ENCODE measurements around the gene CPNE4. TPM values are rescaled to one million over a fixed set of nuclear protein-coding genes. Genes with fewer than 3 reads are reported as not detected.

Gene CPNE4
- 1 to 10 TPM; 1.7 to 2.5 TPM for total RNA-seq
- 4.2 TPM for polyA plus RNA-seq (2013, experiment 1 of 2)
- polyA plus RNA-seq (2013, experiment 2 of 2): 3.2 TPM
- long read RNA-seq, experiment 1: 0 reads
- long read RNA-seq, experiment 2, partial matches to known transcripts: 0 of 1 reads
- long read RNA-seq, experiment 2, other reads (novel, unspliced or antisense): 1 of 1 reads
- long read RNA-seq, experiment 3, partial matches to known transcripts: 1 of 5 reads
- long read RNA-seq, experiment 3, other reads (novel, unspliced or antisense): 3 of 5 reads
- long read RNA-seq, experiment 4, partial matches to known transcripts: 1 of 2 reads
- long read RNA-seq, experiment 4, other reads (novel, unspliced or antisense): 1 of 2 reads

DNA sequence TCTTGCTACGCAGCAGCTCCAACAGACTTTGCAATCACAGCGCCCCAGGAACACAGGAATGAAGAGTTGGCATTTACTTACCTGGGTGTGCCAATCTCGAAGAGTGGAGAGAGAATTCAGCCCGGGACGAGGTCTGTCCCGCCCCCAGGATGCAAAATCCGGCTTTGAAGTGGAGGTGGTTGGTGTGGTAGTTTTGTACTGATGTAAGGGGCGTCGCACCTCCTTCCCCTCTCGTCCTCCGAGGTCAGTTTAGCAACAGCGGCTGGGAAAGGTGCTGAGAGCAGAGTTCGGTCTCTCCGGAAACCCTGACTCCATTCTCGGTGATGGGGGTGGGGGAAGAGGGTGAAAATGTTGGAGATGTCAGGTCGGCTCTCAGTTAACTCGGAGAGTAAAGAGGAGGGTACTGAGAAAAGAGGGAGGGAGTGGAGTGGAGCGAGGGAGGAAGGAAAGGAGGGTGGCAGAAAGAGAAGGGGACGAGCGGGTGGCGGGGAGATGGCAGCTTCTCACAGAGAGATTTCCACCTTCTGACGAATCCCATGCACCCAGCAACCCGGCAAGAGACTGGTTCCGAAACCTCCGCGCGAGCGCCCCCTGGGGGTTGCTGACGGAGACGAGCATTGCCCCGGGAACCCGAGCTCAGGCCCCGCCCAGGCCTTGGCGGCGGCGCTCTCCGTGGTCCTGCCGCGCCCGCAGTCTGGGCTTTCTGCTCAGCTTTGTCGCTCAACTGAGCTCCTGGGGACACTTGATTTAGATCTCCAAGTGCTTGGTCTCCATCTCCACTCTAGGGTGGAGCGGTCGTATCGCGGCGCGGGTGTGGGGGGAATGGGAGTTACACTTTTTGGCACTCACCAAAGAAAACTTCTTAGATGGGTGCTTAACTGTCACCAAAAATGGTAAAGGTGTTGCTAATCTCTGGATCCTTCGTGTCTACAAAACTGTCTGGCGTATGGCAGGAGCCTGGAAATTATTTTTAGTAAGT lies at the start of gene CPNE4:
Gene CPNE4, minus strand, starts transcription at position 529 of the 979 bp plus-strand sequence.
- Mint-ChIP-seq H3K9me3 (no peaks in the 10 kb centered on the region), H3K4me1 (peaks cover 14% of the 10 kb centered on the region), H3K36me3 (ENCODE audit: low read depth) (no peaks in the 10 kb centered on the region), H3K27me3 (ENCODE audit: insufficient read depth) (peaks cover 77% of the 10 kb centered on the region), H3K27ac (peak within 1 kb of the TSS; percentile 49), H3K4me3 (peak within 1 kb of the TSS; percentile 71)
- WGBS, 2 experiments (ENCODE audit: insufficient coverage in 1 of 2, insufficient read length in 1 of 2): 2 to 5% methylated on average over 12 to 49 of the region's 49 CpGs
- TF ChIP-seq, protein P1, sequence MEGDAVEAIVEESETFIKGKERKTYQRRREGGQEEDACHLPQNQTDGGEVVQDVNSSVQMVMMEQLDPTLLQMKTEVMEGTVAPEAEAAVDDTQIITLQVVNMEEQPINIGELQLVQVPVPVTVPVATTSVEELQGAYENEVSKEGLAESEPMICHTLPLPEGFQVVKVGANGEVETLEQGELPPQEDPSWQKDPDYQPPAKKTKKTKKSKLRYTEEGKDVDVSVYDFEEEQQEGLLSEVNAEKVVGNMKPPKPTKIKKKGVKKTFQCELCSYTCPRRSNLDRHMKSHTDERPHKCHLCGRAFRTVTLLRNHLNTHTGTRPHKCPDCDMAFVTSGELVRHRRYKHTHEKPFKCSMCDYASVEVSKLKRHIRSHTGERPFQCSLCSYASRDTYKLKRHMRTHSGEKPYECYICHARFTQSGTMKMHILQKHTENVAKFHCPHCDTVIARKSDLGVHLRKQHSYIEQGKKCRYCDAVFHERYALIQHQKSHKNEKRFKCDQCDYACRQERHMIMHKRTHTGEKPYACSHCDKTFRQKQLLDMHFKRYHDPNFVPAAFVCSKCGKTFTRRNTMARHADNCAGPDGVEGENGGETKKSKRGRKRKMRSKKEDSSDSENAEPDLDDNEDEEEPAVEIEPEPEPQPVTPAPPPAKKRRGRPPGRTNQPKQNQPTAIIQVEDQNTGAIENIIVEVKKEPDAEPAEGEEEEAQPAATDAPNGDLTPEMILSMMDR (conservative IDR thresholded peaks at IDR 0.05): peak; percentile 96
- Histone ChIP-seq H3K36me3 (ENCODE audit: control insufficient read depth, insufficient read depth, low read length) (no peaks in the 10 kb centered on the region), H3K9ac (ENCODE audit: extremely low read depth, low read length, poor library complexity, severe bottlenecking) (no peak within 1 kb of the TSS), H3K27ac (ENCODE audit: low read depth, low read length) (no peak within 1 kb of the TSS), H3K9me3 (ENCODE audit: control insufficient read depth, low read length) (no peaks in the 10 kb centered on the region), H3K4me1 (ENCODE audit: control insufficient read depth, insufficient read depth, low read length) (peaks cover 4% of the 10 kb centered on the region), H3K27me3 (ENCODE audit: control insufficient read depth, insufficient read depth, low read length, poor library complexity, severe bottlenecking) (peaks cover 54% of the 10 kb centered on the region), H3K4me3 (ENCODE audit: low read length) (peak within 1 kb of the TSS; percentile 90)
- DNase-seq: peak; percentile 99

DNA sequence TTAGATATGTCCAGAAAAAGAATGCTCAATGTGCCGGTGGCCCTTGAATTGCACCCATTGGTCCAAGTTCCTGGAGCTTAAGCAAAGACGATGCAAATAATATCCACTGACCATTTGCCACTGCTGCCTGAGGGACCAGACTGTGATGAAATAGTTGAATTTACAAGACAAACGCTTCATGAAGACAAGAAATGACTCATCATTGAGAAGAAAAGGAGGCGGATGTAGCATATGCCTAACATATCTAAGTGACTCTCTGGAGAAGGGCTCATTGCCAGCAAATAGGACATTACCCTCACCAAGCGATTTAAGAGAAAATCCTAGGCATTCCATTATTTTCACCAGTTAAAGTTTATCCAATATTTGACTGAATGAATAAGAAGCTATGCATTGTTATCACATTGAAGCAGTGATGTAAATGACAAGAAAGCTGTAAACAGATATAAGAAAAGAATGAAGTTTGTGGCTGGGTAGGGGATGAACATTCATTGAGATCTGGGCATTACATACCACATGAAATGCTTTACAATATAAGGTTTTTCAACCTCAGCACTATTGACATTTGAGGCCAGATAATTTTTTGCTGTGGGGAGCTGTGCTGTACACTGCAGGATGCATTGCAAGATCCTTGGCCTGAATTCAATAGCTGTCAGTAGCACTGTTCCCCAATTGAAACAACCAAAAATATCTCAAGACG lies 48.9 kb upstream of the CPNE4 start:
- Histone ChIP-seq H3K9ac (ENCODE audit: extremely low read depth, low read length, poor library complexity, severe bottlenecking) (no peak overlapping the region), H3K4me3 (ENCODE audit: low read length) (no peak overlapping the region), H3K9me3 (ENCODE audit: control insufficient read depth, low read length) (no peaks in the 10 kb centered on the region), H3K36me3 (ENCODE audit: control insufficient read depth, insufficient read depth, low read length) (no peaks in the 10 kb centered on the region), H3K4me1 (ENCODE audit: control insufficient read depth, insufficient read depth, low read length) (no peaks in the 10 kb centered on the region), H3K27ac (ENCODE audit: low read depth, low read length) (no peak overlapping the region), H3K27me3 (ENCODE audit: control insufficient read depth, insufficient read depth, low read length, poor library complexity, severe bottlenecking) (no peaks in the 10 kb centered on the region)
- TF ChIP-seq, protein P1 (conservative IDR thresholded peaks at IDR 0.05): no peak
- no peak overlapping the region for H3K27ac Mint-ChIP-seq
- DNase-seq: peak; percentile 39
- no peaks in the 10 kb centered on the region for H3K27me3 Mint-ChIP-seq (ENCODE audit: insufficient read depth)
- no peak overlapping the region for H3K4me3 Mint-ChIP-seq
- WGBS, 2 experiments (ENCODE audit: insufficient coverage in 1 of 2, insufficient read length in 1 of 2): 56 to 64% methylated on average over 2 to 6 of the region's 6 CpGs
- no peaks in the 10 kb centered on the region for H3K36me3 Mint-ChIP-seq (ENCODE audit: low read depth)
- H3K4me1 Mint-ChIP-seq: peaks cover 5% of the 10 kb centered on the region
- H3K9me3 Mint-ChIP-seq: no peaks in the 10 kb centered on the region

DNA sequence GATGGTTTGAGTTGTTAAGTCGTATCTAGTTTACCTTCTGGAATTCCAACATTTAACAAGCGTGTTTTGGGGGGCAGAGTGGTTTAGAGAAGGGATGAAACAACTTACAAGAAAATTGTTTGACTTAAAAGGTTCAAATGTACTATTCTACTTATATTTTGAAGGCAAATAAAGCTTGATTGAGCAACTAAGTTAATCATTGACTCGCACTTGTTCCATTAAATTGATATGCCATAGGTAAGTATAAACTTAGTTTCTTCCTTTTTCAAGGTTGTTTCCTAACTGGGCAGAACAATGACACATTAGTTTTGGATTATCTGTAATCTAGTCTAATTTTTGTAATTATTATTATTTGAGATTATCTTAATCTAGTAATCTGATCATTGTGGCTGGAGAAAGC lies 48.3 kb upstream of the CPNE4 start:
- 93% methylated on average over 3 of the region's 3 CpGs; no CpG with 5 or more reads in 1 of the 2 experiments for WGBS, 2 experiments (ENCODE audit: insufficient coverage in 1 of 2, insufficient read length in 1 of 2)
- no peaks in the 10 kb centered on the region for H3K9me3 Mint-ChIP-seq
- no peak for DNase-seq
- no peak overlapping the region for H3K27ac Mint-ChIP-seq
- no peak overlapping the region for H3K27ac ChIP-seq (ENCODE audit: low read depth, low read length)
- H3K4me1 Mint-ChIP-seq: peaks cover 5% of the 10 kb centered on the region
- H3K36me3 Mint-ChIP-seq (ENCODE audit: low read depth): no peaks in the 10 kb centered on the region
- TF ChIP-seq, protein P1 (conservative IDR thresholded peaks at IDR 0.05): no peak
- H3K27me3 ChIP-seq (ENCODE audit: control insufficient read depth, insufficient read depth, low read length, poor library complexity, severe bottlenecking): no peaks in the 10 kb centered on the region
- H3K4me3 Mint-ChIP-seq: no peak overlapping the region
- H3K36me3 ChIP-seq (ENCODE audit: control insufficient read depth, insufficient read depth, low read length): no peaks in the 10 kb centered on the region
- H3K9me3 ChIP-seq (ENCODE audit: control insufficient read depth, low read length): no peaks in the 10 kb centered on the region
- H3K4me3 ChIP-seq (ENCODE audit: low read length): no peak overlapping the region
- H3K9ac ChIP-seq (ENCODE audit: extremely low read depth, low read length, poor library complexity, severe bottlenecking): no peak overlapping the region
- no peaks in the 10 kb centered on the region for H3K27me3 Mint-ChIP-seq (ENCODE audit: insufficient read depth)
- H3K4me1 ChIP-seq (ENCODE audit: control insufficient read depth, insufficient read depth, low read length): no peaks in the 10 kb centered on the region

All from endodermal cell (in vitro differentiated cells).